Activated CD4-positive, alpha-beta T cell treated with anti-CD3 and anti-CD28 coated beads, Interleukin-2, amount 50 U/mL, for 16 hours (primary cell): ENCODE data around the gene NLRP4.
"Not testable (repeated sequence)": the region's sequence is repeated elsewhere in the genome, so short reads cannot be mapped to it uniquely, and the experiment has no call there.

Experiments used
- DNase-seq: peaks from one replicate; pipeline ENCODE4 v3.0.0-alpha.2; 2020

The NLRP4 gene

GRCh38 chr19:55901369-55902079 is 65.2 kb downstream of the NLRP4 start:
- no peak for DNase-seq

- DNase-seq: no peak
Observed at GRCh38 chr19:55902080-55902751, 65.9 kb downstream of the NLRP4 start.

DNA sequence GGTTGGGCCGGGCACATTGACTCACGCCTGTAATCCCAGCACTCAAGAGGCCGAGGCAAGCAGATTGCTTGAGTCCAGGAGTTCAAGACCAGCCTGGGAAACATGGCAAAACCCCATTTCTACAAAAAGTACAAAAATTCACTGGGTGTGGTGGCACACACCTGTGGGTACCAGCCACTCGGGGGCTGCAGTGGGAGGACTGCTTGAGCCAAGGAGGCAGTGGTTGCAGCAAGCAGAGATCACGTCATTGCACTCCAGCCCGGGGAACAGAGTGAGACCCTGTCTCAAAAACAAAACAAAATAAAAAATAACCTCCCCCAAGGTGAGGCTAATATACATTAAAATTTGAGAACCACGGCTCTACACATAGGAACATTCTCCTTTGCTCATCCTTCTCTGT is 70.9 kb downstream of the NLRP4 start:
- no peak for DNase-seq

DNA sequence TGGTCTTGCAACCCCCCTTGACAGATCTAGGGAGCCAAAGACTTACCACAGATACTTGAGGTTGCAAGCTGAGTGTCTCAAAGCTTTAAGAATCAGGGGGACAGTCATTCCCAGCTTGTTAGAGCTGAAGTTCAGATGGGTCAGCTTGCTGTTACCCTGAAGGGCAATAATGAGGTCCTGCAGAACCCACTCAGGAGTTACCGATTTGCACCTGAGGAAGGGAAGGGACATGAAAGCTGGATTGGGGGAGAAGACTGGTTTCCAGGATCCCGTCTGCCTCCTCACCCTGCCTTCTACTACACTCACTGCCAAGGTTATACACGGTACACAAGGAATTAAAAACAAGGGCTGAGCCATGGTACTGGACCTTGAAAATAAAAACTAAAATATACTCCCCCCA is 71.4 kb downstream of the NLRP4 start:
- no peak for DNase-seq

GRCh38 chr19:55909801-55910200 is 73.5 kb downstream of the NLRP4 start:
- DNase-seq: no peak

DNA sequence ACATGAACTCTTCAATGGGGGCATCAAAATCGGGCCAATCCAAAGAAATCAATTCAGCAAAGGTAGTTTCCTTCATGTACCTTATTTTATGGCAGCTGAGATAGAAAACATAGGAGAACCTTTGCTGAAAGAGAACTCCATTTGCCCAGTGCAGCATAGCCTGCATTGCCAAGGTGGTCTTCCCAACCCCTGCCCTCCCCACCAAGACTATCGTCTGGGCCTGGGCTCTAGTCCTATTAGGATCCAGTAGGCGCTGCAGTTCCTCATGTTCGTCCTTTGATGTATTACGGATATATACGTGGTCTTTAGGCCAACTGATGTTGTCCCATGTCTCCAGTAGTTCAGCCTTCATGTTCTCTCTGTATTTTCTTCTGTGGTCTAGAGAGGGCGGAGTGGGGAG is 76.6 kb downstream of the NLRP4 start:
- no peak for DNase-seq

- no peak for DNase-seq
Observed at GRCh38 chr19:55913643-55914268, 77.4 kb downstream of the NLRP4 start.

DNA sequence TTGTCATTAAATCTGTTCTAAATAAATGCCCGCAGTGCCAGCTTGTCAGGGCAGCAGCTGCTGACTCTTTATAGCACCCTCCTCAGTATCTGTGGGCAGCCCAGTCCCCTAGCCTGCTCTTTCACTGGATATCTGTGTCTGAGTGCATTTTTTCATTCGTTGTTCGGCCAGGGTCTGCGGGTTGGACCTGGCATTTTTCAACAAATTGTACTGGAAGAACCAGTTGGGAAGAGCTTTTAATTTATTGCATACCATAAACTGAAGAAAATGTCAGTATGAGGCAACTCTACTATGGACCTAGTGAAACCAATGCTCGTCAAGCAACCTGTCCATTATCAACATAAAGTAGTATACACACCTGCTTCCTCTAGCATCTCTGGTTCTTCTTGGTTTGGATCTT is 87.2 kb downstream of the NLRP4 start:
- DNase-seq: no peak

DNA sequence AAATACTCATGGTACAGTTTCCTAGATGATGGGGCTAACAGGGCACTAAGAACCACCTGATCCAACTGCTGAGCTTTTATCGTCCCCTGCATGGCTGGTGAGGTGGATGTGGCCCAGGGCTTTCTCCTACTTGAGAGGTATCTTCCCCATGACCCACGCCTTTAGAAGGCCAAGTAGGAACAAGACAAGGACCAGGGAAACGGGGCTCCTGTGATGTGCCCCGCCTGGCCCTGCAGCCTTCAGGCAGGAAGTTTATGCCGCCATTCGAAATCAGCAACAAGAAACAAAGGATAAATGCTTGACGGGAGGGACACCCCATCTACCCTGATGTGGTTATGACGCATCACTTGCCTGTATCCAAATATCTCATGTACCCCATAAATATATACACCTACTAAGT is 91.7 kb downstream of the NLRP4 start:
- DNase-seq: no peak

DNA sequence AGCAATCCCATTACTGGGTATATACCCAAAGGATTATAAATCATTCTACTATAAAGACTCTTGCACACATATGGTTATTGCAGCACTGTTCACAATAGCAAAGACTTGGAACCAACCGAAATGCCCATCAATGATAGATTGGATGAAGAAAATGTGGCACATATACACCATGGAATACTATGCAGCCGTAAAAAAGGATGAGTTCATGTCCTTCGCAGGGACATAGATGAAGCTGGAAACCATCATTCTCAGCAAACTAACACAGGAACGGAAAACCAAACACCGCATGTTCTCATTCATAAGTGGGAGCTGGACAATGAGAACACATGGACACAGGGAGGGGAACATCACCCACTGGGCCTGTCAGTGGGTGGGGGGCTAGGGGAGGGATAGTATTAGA is 92.9 kb downstream of the NLRP4 start:
- DNase-seq: not testable (repeated sequence)

DNA sequence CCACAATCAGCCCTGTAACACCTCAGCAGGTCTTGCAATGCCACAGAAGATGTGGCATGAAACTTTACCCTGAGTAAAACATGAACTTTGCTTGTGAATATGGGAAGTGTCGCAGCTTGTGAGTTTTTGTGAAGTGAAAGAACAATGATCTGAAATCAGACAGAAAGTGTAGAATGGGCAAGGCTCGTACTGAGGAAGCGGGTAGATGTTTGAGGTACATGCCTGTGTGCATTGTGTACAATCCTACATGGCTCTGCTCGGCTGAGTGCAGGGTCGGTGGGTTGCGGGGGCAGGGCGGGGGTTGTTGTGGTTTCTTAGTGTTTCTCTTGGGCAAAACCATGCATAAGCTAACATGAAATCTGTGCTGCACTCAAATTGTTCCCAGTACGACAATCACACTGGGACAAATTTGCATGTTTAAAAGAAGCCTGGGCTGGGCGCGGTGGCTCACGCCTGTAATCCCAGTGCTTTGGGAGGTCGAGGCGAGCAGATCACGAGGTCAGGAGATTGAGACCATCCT is 94.7 kb downstream of the NLRP4 start:
- DNase-seq: no peak
